Heart right ventricle (tissue), 16 donors: ENCODE data around the gene EPN2. TPM values are rescaled to one million over a fixed set of nuclear protein-coding genes. Genes with fewer than 3 reads are reported as not detected.

Source experiments
- ATAC-seq, 8 donors: fragments of 200-7000 bp; cut with Tn5 transposase; one replicate each; pipeline ENCODE4 v1.9.1; 2020; ENCODE audit warnings: mild to moderate bottlenecking in 8 of 8, moderate library complexity in 8 of 8, moderate number of reproducible peaks in 1 of 8
- DNase-seq, 2 donors: peaks; one replicate each; pipeline ENCODE4 v3.0.0-alpha.2; 2020
- H3K27ac ChIP-seq, 10 donors: fragments of 200-600 bp; sonication (generic) in 2 of 10; one replicate each; pipeline versions ENCODE4 v1.5.0 to v1.8.0; 2020 to 2022; ENCODE audit warnings: mild to moderate bottlenecking in 3 of 10
- H3K27me3 ChIP-seq, 7 donors: fragments of 200-600 bp; one replicate each; pipeline ENCODE4 v1.8.0; 2021 to 2022; ENCODE audit warnings: mild to moderate bottlenecking in 2 of 7
- H3K36me3 ChIP-seq, 9 donors: fragments of 200-600 bp; sonication (generic) in 1 of 9; one replicate each; pipeline versions ENCODE4 v1.5.0 to v1.8.0; 2020 to 2022; ENCODE audit warnings: mild to moderate bottlenecking in 2 of 9
- H3K4me1 ChIP-seq, 9 donors: fragments of 200-600 bp; sonication (generic) in 1 of 9; one replicate each; pipeline versions ENCODE4 v1.5.0 to v1.8.0; 2020 to 2022; ENCODE audit warnings: mild to moderate bottlenecking in 4 of 9
- H3K4me3 ChIP-seq, 10 donors: fragments of 200-600 bp; sonication (generic) in 2 of 10; one replicate each; pipeline versions ENCODE4 v1.5.0 to v1.8.0; 2020 to 2022; ENCODE audit warnings: mild to moderate bottlenecking in 7 of 10, moderate library complexity in 2 of 10
- H3K9me3 ChIP-seq, 11 donors: fragments of 200-600 bp in 10 of 11; sonication (generic) in 2 of 11; one replicate each; pipeline versions ENCODE4 v1.5.0 to v1.8.0; 2013 to 2022; ENCODE audit warnings: mild to moderate bottlenecking in 2 of 11, control low read depth in 1 of 11, moderate library complexity in 1 of 11
- WGBS, 2 donors: extraction: QIAGEN DNeasy Blood & Tissue Kit; methylation state at CpG; one replicate each; pipeline ENCODE4 v1.1.7; 2013; ENCODE audit warnings: inconsistent platforms in 1 of 2; 5-methylcytosine and 5-hydroxymethylcytosine counted together
- intact Hi-C, 10 donors: fragments of 100-400 bp; cut with DNase I; formaldehyde crosslinking; loops; one replicate each; pipeline versions ENCODE4 v1.11.1 to v1.14.2; 2022
- polyA plus RNA-seq, 2 donors: library from polyadenylated mRNA; stranded (reverse); fragments of 200-250 nt; gene quantifications; one replicate each; pipeline ENCODE4 v1.2.3, GENCODE V29; 2013
- total RNA-seq, 10 donors: library from RNA; stranded (reverse); fragmentation: NEBNext Ultra II Directional in 3 of 10; extraction: Animal tissue kit (Norgen Biotek cat#: 25700) in 3 of 10; gene quantifications; one replicate each; pipeline versions ENCODE4 v1.2.1 to v1.2.4, GENCODE V29; 2021 to 2023
- TF ChIP-seq, protein P1 (sequence below), 9 donors: fragments of 200-600 bp; sonication (generic) in 2 of 9; IDR thresholded peaks; one replicate each; pipeline versions ENCODE4 v1.5.0 to v1.8.0; 2021 to 2022; ENCODE audit warnings: antibody characterized with exemption in 9 of 9, mild to moderate bottlenecking in 5 of 9, moderate library complexity in 1 of 9
- donor health status: Arrhythmogenic right ventricular cardiomyopathy.
- donor health status: ischemic (EF 13 %, LVEDD 7.1; RV severe dilation, severe dysfunction).
- donor health status: healthy with polysubstance abuse.
- donor health status: DM: no; HTN: yes; CAD: no.
- donor health status: DM: no; HTN: no; CAD: no.
- donor health status: ischemic (EF 25% LVEDD 6.9; RV normal size, moderate dysfunction).
- donor health status: ischemic (EF 25% LVEDD 5.7; RV mildly dilated, moderate dysfunction).
- donor health status: healthy.
- donor health status: DM: yes; HTN: yes; CAD: no.
- donor health status: Ischemic cardiomyopathy.
- donor health status: ischemic (EF 35%, LVEDD 5.7; RV mildly dilated, moderate dysfunction).
- donor health status: nonischemic (EF 11% LVEDD 7.7; RV severe dilation, severe dysfunction).
- donor health status: DM: yes; HTN: yes; CAD: no.
- donor health status: PGD.
- donor health status: ischemic (EF 29% LVEDD 5.4; RV normal size, mild dysfunction).
- donor health status: nonischemic (EF 23%, LVEDD 6.1; RV moderate dilation, normal function).

The EPN2 gene
- total and polyA plus RNA-seq, 12 donors, result 20.0 to 83.1 (median 54.9) TPM

DNA sequence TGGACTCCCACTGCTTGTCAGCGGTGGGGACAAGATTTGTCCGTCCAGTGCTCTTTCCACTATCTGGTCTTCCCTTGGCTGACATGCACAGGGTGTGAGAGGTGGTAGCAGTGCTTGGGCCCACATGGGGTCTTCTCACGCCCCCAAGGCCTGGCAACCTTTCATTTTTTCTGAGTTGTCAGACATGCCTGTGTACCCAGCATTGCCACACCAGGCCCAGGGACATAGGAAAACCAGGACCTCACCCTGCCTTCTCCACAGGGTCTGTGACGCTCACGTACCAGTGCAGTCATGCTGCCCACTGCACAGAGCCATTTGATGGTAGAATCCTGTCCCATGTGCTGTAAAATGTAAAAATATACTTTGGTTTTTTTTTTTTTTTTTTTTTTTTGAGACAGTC is 67.6 kb downstream of the EPN2 start:
- peaks cover 0 to 67% (median 0%) of the 10 kb centered on the region in 7 donors for H3K27me3 ChIP-seq
- TF ChIP-seq, protein P1, sequence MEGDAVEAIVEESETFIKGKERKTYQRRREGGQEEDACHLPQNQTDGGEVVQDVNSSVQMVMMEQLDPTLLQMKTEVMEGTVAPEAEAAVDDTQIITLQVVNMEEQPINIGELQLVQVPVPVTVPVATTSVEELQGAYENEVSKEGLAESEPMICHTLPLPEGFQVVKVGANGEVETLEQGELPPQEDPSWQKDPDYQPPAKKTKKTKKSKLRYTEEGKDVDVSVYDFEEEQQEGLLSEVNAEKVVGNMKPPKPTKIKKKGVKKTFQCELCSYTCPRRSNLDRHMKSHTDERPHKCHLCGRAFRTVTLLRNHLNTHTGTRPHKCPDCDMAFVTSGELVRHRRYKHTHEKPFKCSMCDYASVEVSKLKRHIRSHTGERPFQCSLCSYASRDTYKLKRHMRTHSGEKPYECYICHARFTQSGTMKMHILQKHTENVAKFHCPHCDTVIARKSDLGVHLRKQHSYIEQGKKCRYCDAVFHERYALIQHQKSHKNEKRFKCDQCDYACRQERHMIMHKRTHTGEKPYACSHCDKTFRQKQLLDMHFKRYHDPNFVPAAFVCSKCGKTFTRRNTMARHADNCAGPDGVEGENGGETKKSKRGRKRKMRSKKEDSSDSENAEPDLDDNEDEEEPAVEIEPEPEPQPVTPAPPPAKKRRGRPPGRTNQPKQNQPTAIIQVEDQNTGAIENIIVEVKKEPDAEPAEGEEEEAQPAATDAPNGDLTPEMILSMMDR (IDR thresholded peaks at IDR 0.05), result no peak
- 86 to 91% methylated on average over 5 of the region's 5 CpGs for WGBS, 2 donors
- H3K27ac ChIP-seq, result peak overlapping the region; percentile 46 to 89 (median 77)
- intact Hi-C loops, result loop anchor here in 1 of 10 donors (5.0 kb wide), 1 partner anchor 42 kb away; no protein-coding TSS in a partner anchor
- no peaks in the 10 kb centered on the region for H3K9me3 ChIP-seq
- peaks cover 0 to 9% (median 0%) of the 10 kb centered on the region in 9 donors for H3K36me3 ChIP-seq
- DNase-seq, result no peak
- H3K4me1 ChIP-seq, result peaks cover 13 to 68% (median 60%) of the 10 kb centered on the region in 9 donors
- no peak overlapping the region for H3K4me3 ChIP-seq
- ATAC-seq, result no peak

DNA sequence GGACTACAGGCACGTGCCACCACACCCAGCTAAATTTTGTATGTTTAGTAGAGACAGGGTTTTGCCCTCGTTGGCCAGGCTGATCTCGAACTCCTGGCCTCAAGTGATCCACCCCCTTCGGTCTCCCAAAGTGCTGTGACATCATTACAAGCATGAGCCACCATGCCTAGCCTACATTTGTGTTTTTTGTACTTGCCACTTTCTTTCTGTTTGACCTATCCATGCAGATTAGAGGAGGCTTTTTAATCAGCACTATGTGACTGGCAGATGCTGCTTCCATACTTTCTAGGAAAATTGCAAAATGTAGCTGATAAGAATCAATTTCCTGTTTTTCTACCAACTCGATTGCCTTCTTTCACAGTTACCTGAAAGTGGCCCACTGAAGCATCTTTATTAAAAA is 68.1 kb downstream of the EPN2 start:
- peaks cover 0 to 14% (median 0%) of the 10 kb centered on the region in 9 donors for H3K36me3 ChIP-seq
- TF ChIP-seq, protein P1 (IDR thresholded peaks at IDR 0.05), result no peak
- peak overlapping the region in 7 of 10 donors; percentile 38 to 89 (median 78) for H3K27ac ChIP-seq
- H3K27me3 ChIP-seq, result peaks cover 0 to 68% (median 0%) of the 10 kb centered on the region in 7 donors
- H3K4me3 ChIP-seq, result no peak overlapping the region
- intact Hi-C loops, result no loop called here
- no peaks in the 10 kb centered on the region for H3K9me3 ChIP-seq
- peaks cover 13 to 69% (median 64%) of the 10 kb centered on the region in 9 donors for H3K4me1 ChIP-seq
- DNase-seq, result no peak
- ATAC-seq, result no peak
- WGBS, 2 donors, result 80 to 86% methylated on average over 5 of the region's 5 CpGs

DNA sequence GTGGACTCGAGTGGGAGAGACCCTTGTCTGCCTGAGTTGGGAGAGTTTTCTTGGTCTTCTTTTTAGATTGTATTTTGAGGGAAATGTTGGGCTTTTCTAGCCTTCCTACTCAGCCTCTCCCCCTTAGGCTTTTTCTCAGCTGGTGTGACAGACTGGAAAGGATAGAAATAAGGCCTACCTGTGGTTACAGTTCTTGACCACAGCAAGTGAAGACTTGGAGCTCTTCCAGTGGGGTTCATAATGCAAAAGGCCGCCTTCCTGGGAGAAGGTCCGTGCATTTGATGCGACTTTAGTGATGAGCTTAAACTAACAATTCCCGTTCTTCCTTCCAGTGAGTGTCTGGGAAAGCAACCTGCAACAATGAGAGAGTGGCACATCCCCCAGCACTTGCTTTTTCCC is 68.6 kb downstream of the EPN2 start:
- no peak for ATAC-seq
- peaks cover 0 to 68% (median 0%) of the 10 kb centered on the region in 7 donors for H3K27me3 ChIP-seq
- TF ChIP-seq, protein P1 (IDR thresholded peaks at IDR 0.05), result no peak
- intact Hi-C loops, result no loop called here
- peak overlapping the region in 7 of 10 donors; percentile 32 to 89 (median 78) for H3K27ac ChIP-seq
- no peak overlapping the region for H3K4me3 ChIP-seq
- no peaks in the 10 kb centered on the region for H3K9me3 ChIP-seq
- peaks cover 13 to 72% (median 63%) of the 10 kb centered on the region in 9 donors for H3K4me1 ChIP-seq
- DNase-seq, result no peak
- H3K36me3 ChIP-seq, result peaks cover 0 to 15% (median 0%) of the 10 kb centered on the region in 9 donors
- 86 to 89% methylated on average over 5 of the region's 5 CpGs for WGBS, 2 donors

DNA sequence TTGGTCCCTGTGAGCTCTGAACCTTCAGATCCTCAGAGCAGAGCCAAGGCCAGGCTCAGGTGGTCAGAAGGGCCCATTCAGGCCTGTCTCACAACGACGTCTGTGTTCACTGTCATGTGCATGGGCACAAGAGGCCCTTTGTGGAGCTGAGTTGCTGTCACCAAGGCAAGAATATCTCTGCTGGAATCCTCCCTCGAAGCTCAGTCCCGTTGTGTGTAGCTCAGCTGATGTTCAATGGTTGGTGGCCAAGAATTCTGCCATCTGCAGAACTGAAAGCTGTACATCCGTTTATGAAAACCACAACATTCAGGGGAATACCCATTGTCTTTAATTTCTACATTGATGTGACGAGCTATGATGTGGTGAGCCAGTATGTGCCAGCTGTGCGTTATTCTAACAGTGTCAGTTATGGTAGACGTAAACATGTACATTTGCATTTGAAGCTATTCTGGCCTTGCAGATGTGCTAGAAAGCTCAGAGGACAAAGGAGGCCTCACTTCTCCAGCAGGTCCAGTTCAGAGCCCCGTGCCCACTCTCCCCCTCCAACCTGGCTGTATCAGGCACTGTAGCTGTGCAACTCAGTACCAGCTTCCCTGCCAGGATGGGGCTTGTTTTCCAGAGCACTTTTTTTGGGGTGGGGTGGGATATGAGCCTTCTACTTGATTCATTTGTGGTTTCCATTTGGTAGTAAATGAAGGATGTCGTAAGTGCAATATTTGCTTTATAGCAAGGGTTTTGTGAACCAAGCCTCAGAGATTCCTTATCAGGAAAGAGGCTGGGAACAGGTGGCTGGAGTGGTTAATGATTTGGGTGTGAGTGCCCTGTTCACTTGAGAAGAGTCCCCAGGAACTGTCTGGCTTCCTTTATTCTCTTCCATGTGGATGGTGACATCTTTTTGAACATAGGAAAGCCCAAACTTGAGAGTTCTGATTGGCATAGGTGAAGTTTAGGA is 69.3 kb downstream of the EPN2 start:
- DNase-seq (no peak), ATAC-seq (peak in 2 of 8 donors; percentile 4 to 5)
- H3K4me3 ChIP-seq, result no peak overlapping the region
- no peaks in the 10 kb centered on the region for H3K9me3 ChIP-seq
- peaks cover 0 to 21% (median 0%) of the 10 kb centered on the region in 9 donors for H3K36me3 ChIP-seq
- peaks cover 13 to 69% (median 63%) of the 10 kb centered on the region in 9 donors for H3K4me1 ChIP-seq
- H3K27ac ChIP-seq, result peak overlapping the region in 5 of 10 donors; percentile 32 to 89 (median 77)
- 59 to 67% methylated on average over 10 of the region's 10 CpGs for WGBS, 2 donors
- intact Hi-C loops, result no loop called here
- TF ChIP-seq, protein P1 (IDR thresholded peaks at IDR 0.05), result no peak
- peaks cover 0 to 66% (median 0%) of the 10 kb centered on the region in 7 donors for H3K27me3 ChIP-seq
